Esophagus squamous epithelium (tissue), 4 donors: Measurements from ENCODE around the gene NUP205.
"Not testable (repeated sequence)": the region's sequence is repeated elsewhere in the genome, so short reads cannot be mapped to it uniquely, and the experiment has no call there.

ENCODE experiments used
- CTCF ChIP-seq, 6 experiments: fragments of 450-650 bp in 4 of 6; fragments of 200-600 bp in 2 of 6; sonication (generic) in 2 of 6; IDR thresholded peaks; one replicate each; pipeline ENCODE4 v1.5.1; 2016 to 2019; ENCODE audit warnings: antibody characterized with exemption in 6 of 6, mild to moderate bottlenecking in 4 of 6, moderate library complexity in 4 of 6
- POLR2A ChIP-seq, 4 donors: fragments of 450-650 bp; IDR thresholded peaks; one replicate each; pipeline ENCODE4 v1.6.1; 2017; ENCODE audit warnings: antibody characterized with exemption in 4 of 4, mild to moderate bottlenecking in 4 of 4, moderate library complexity in 3 of 4

- TF ChIP-seq CTCF, POLR2A (IDR thresholded peaks at IDR 0.05): not testable (repeated sequence)
Observed at GRCh38 chr7:135692606-135693005, 134.9 kb downstream of the NUP205 start.
